ENCODE results near the gene OXER1. TPM values are rescaled to one million over a fixed set of nuclear protein-coding genes. Genes with fewer than 3 reads are reported as not detected.

Gene OXER1
- total RNA-seq, 1 donor from 2014 or later, result 0.40 TPM

DNA sequence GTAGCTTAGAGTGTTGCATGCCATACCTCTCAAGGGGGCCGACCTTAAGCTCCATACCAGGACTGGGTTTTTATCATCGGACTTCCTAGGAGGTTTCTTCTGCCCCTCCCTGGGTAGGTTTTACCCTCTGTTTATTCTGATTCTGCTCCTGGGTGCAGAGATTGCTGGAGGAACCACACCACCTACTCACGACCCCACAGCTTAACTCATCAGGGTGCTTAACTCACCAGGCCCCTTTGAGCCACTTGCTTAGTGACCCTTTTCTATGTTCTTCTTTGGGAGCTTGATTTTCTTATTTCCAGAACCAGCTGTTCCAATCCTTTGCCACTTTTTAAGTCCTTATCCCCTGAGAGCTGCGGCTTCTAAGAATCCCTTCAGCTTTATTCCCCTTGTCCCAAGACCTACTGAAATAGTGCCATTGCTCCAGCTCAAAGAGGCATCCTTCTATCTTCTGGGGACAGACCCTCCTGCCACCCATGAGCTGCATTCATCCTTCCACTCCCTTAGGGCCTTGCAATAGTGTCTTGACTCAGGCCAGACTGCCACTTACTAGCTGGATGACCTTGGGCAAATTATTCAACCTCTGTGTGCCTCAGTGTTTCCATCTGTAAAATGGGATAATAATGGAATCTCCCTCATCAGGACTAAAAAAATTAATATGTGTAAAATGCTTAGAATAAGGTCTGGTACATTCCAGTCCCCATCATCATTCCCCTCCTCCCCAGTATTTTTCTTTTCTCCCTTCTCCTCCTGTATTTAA is 5.8 kb downstream of the OXER1 start:
- intact Hi-C loops (cut with DNase I), result no loop called here
- DNase-seq (no peak), ATAC-seq (ENCODE audit: poor library complexity) (no peak)

DNA sequence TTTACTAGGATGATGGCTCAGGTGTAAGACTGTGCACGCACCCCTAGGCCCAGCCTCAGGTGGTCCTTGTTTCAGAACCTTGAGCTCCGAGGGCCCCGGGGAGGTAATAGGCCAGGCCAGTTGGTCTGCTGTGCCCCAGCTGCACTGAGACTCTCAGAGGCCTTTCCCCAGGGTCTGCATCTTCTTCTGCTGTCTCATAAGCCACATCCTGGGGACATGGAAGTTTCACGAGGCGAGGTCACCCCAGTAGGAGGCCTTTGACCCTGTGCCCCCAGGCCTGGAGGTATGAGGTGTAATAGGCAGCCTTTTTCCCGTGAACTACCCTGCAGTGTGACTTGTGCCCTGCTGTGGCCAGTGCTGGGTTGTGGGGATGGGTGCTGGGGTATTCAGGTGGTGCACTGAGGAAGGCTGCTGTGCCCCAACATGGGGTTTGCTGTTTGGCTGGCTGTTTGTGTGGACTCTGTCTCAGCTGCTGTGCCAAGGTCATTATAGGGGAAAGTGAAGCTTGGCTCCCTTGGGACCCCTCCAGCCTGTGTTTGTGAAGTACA is 6.9 kb downstream of the OXER1 start:
- DNase-seq, result no peak
- intact Hi-C loops (cut with DNase I), result no loop called here
- no peak for ATAC-seq (ENCODE audit: poor library complexity)

DNA sequence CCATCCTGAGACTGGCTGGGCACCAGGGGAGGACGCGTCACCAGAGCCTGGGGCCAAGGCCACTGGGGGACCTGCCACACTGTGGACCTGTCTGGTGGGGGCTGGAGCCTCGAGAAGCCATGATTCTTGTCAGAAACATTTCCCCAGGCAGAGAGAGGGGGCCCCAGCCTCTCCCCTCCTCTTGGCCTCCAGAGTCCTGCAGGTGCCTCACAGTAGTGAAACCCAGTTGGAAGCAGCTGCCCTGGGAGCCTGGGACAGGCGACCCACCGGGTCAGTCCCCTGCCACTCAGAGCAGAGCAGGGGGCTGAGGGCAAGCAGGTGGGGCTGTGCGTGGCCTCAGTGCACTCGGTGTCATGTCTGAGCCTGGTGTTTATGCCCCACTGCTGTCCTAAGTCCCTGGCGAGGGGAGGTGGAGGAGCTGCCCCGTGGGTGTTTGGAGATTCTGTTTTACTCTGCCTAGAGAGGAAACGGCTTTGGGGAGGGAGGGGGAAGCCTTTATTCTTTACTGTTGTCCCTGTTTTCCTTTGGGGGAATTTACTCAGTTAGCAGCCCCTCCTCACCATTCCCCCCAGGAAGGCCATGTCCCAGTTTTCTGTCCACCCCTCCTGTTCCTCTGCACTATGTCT is 7.7 kb downstream of the OXER1 start:
- ATAC-seq (ENCODE audit: poor library complexity), result no peak
- intact Hi-C loops (cut with DNase I), result no loop called here
- no peak for DNase-seq

DNA sequence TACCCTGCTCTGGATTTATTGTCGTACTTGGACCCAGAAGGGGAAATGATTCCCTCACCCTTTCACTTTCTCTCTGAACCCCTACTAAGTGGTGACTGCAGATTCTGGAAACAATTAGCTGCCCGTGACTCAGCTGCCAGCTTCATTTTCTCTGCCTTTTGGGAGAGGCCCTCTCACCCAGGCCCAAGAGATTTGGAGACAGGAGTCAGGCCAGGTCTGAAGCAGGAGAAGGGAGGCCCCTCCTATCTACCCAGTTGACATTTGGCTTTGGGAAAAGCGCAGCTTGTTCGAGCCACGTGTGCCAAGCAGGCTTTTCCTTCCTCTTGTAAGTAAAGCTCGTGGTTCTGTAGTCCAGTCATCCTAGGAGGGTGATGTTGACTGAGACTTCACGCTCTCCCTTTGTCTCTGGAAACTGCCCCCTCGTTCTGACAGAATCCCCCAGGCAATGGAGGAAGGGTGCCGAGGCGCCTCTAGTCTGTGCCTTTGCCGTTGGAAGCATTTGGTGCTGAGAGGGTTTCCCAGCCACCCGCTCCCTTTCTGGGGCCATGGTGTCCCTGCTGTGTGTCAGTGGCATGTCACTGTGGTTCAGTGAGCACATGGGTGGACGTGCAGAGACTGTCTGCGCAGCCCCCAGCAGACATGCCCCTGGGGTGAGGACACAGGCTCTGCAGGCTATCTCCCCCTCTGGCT is 8.6 kb downstream of the OXER1 start:
- DNase-seq (no peak), ATAC-seq (ENCODE audit: poor library complexity) (peak; percentile 11)
- intact Hi-C loops (cut with DNase I), result no loop called here

DNA sequence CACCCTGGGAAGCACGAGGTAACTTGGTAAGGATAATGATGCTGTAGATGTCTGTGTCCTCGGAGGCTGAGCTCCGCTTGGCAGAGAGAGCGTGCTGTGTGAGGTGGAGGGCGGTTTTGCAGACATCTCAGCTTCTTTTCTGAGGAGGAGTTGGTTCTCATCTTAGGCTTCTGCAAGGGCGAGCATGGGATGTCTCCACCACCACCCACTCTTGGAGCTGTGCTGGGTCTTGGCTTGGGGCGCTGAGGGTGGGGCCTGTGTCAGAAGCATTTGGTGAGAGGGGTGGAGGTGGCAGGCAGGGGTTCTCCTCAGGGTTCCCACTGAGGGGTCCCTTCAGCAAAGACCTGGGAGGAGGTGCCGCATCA is 9.2 kb downstream of the OXER1 start:
- DNase-seq (no peak), ATAC-seq (ENCODE audit: poor library complexity) (no peak)
- intact Hi-C loops (cut with DNase I), result no loop called here

DNA sequence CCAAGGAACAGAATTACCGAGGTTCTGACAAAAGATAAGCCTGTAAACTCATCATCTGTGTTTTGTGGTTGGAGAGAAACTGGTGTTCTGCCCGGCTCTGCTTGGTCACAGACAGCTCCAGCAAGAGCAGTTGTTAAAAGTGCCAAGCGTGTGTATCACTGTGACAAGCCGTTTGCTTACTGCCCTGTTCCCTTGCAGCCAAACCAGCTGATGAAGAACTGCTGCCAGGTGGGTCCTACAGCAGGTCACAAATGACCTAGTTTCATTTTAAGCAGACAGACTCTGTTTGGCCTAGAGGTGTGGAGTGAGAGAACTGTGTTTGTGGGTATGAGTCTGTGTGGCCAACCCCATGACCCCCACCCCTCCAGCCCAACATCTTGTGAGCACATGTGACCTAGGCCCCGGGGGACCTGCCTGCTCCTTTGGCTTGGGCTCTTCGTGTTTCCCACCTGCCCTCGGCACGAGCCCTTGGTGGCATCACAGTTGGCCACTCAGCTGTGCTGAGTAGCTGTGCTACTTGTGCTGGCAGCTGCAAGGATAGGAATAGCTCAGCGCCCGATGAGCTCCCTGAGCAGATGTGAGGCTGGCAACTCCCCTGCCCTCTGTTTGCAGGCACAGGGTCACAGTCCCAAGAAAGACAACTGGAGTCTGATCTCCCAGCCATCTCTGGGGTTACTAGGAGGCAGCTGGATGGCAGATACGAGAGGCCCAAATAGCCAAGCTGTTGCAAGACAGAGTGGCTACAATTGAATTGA is 9.7 kb downstream of the OXER1 start:
- DNase-seq (no peak), ATAC-seq (ENCODE audit: poor library complexity) (peak; percentile 78)
- intact Hi-C loops (cut with DNase I), result no loop called here

DNA sequence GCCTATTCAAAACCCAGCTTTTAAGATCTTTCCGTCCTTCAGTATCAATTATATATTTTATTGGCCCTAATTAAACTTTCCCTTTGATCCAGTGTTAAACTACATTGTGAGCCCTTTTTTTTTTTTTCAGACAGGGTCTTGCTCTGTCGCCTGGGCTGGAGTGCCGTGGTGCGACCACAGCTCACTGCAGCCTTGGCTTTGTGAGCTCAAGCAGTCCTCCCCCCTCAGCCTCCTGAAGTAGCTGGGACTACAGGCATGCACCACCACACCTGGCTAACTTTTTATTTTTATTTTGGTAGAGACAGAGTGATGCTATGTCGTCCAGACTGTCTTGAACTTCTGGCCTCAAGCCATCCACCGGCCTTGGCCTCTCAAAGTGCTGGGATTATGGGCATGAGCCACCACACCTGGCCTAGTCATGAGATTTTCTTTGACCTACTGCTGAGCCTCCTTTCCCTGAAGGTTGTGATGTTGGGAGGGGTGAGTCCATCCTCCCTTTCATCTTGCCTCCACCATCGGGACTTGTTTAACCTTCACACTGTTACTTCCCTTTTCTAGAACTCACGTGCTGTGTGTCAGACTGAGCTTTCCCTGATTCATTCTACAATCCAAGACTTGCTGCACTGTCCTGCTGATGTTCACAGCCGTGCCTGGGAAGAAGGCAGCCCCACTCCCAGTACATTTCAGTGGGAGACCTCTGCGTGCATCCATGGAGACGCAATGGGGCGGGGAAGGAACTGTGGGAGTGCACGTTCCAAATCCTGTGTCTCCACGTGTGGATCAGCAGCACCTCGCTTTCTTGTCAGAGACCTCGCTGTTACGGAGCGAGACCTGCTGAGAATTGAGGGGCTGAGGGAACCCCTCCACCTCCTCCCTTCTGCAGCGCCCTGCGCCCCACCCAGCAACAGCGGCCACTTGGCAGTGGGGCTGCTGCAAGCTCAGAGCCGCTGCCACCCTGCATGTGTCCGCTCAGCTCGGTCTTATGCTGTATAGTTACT is 10.8 kb downstream of the OXER1 start:
- DNase-seq, result no peak
- no peak for ATAC-seq (ENCODE audit: poor library complexity)
- intact Hi-C loops (cut with DNase I), result no loop called here

DNA sequence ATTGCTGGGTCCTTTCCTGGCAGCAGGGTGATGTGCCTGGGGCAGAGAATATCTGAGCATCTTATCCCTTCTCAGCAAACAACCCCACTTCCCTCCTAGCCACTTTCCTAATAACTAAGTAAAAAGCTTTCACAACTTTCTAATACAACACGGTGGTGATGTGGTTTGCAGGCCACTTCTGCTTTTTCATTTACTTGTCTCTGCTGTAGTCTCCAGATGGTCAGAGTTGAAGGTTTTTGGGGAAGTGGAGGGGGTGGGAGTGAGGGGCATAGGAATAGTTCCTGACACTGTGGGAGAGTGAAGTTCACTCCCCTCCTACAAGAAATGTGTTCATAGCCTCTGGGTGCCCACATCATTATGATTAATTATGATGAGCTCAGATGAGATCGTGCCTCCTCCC is 11.6 kb downstream of the OXER1 start:
- DNase-seq, result no peak
- ATAC-seq (ENCODE audit: poor library complexity), result peak; percentile 51
- intact Hi-C loops (cut with DNase I), result no loop called here

DNA sequence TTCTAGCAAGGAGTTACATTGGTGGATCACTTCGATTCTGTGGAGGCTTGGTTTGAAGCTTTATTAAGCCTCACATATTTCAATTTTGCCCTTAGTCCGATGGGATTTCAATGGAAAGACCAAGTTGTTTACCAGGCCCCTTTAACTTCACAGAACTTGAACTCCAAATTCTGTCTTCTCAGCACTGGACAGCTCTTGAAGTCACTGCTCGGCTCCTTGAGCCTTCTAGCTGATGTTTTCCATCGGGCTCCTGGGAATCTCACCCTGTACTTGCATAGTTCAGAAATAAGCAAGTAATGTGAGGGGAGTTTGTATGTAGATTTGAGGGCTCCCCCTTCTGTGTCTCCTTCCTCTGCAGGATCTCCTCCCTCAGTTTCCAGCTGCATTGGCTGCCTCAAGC is 15.1 kb downstream of the OXER1 start:
- ATAC-seq (ENCODE audit: poor library complexity) (no peak), DNase-seq (no peak)
- intact Hi-C loops (cut with DNase I), result no loop called here

DNA sequence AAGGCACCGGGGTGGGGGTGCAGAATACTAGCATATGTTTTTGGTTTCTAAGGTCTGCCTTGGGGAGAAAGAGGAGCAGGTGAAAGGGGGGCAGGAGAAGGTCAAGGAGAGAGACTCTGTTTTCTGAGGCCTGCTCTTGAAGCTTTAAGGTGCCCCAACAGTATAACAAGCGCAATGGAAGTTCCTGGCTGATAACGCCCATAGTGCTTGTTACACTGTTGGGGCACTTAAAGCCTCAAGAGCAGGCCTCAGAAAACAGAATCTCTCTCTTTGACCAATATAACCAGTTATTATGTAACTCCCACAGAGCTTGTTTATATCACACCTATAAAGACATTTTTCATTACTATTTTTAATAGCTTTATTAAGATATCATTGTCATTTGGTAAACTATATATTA is 16.5 kb downstream of the OXER1 start:
- ATAC-seq (ENCODE audit: poor library complexity) (no peak), DNase-seq (no peak)
- intact Hi-C loops (cut with DNase I), result no loop called here

DNA sequence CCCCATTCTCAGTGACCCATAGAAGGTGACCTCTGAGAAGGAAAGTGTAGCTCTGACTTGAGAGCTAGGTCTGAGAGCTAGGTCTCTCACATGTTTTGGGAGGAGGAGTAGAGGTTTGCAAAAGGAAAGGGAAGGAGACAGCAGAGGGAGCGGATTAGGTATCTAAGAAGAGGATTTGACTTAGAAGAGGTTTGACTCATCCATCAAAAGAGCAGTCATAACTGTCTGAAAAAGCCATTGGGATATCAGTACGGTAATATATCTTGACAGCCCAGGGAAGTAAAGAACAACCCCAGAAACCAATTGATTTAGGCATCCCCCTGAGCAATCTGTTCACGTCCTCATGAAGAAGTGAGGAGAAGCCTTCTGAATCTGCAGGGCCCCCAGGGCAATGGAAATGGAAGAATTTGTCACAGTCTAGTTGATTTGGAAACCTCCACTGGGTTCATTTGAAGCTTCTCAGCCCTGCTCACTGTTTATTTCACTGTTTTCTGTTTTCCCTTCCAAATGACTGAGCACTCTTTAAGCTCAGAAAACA is 19.3 kb downstream of the OXER1 start:
- ATAC-seq (ENCODE audit: poor library complexity) (no peak), DNase-seq (no peak)
- intact Hi-C loops (cut with DNase I), result no loop called here

DNA sequence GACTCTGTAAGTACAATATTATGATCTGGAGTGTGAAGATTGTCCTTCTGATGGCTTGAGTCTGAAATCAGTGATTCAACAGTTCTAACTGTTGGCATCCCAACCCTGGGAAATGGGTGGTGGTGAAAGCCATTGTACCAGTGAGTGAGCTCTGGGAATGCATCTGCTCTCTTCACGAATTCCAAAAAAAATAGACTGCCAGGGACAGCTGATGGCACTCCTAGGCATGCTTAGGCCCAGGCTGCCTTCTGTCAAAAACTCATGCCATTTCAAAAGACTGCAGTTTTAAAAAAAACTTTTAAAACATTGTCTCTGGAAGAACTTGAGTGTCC is 20.3 kb downstream of the OXER1 start:
- no peak for ATAC-seq (ENCODE audit: poor library complexity)
- intact Hi-C loops (cut with DNase I), result no loop called here
- no peak for DNase-seq

DNA sequence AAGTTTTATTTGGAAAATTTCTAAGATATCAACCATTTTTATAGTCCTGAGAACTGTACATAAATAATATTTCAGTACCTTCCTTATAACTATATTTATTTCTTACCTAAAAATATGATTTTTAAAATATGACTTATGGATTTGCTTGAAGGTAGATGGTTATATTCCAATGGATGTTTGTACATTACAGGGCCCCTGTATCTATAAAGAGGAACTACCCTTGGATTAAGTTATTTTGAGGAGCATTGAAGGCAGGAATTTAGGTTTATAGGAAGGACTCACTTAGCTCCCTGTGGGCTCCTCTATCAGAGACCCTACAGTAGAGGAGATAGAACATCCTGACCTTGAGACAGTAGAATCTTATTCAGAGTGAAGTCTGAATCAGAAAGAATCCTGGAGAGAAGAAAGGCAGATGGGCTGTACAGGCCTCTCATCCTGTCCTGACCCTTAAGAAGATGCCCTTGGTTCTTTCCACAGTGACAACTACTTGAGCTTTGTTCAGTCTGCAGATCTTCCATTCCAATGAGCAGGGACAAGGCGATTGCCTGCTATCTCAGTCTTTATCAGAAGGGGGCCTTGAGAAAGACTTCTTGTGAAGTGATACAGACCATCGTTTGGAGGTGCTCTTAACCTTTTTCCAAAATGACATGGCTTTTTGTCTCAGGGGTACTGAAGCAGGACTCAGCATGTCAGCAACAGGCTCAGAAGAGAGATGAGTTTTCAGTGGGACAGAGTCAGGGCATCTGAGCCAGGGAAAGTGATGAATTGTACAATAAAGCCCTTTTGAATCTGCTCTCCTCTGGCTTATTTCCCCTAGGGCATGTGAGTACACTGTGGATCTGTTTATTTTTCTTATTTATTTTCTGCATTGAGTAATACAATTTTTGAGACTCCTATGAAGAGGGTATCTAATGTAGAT is 20.9 kb downstream of the OXER1 start:
- intact Hi-C loops (cut with DNase I), result no loop called here
- ATAC-seq (ENCODE audit: poor library complexity) (no peak), DNase-seq (no peak)

DNA sequence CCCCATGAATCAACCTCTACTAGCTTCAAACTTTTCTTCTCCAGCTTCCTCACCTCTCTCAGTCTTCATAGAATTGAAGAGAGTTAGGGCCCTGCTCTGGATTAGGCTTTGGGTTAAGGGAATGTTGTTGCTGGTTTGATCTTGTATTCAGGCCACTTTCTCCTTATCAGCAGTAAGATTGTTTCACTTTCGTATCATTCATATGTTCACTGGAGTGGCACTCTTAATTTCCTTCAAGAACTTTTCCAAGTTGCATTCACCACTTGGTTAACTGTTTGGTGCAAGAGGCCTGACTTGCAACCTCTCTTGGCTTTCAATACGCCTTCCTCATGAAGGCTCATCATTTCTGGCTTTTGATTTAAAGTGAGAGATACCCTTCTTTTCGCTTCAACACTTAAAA is 22.8 kb downstream of the OXER1 start:
- intact Hi-C loops (cut with DNase I), result no loop called here

DNA sequence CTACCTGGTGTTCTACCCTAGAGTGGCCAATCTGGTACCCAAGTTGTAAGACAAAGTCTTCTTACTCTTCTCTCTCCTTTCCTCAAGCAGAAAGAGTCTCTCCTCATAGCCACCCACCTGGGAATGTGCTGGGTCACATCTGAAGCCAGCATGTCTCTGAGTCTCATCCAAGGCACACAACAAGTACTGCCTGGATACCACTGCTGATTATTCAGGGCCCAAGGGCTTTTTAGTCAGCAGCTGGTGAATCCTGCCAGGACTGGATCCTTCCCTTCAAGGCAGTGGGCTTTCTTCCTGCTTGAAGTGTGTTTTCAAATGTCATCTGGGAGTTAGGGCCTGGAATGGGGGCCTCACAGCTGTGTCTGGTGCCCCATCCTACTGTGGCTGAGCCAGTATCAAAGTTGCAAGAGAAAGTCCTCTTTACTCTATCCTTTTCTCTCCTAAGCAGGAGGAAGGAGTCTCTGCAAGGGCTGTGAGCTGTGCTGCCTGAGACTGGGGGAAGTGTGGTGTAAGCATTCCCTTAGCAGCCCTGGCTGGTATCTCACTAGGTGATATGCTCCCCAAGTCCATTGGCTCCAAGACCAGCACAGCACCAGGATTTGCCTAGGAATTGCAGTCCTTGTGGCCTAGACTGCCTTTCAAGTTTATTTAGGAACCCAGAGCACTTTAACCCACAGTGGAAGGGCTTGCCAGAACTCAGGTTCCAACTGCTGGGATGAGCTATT is 27.2 kb downstream of the OXER1 start:
- intact Hi-C loops (cut with DNase I), result no loop called here
- DNase-seq (no peak), ATAC-seq (ENCODE audit: poor library complexity) (no peak)

More for the DNA sequence above, 22.8 kb downstream of the OXER1 start:
- DNase-seq (no peak), ATAC-seq (ENCODE audit: poor library complexity) (no peak)

DNA sequence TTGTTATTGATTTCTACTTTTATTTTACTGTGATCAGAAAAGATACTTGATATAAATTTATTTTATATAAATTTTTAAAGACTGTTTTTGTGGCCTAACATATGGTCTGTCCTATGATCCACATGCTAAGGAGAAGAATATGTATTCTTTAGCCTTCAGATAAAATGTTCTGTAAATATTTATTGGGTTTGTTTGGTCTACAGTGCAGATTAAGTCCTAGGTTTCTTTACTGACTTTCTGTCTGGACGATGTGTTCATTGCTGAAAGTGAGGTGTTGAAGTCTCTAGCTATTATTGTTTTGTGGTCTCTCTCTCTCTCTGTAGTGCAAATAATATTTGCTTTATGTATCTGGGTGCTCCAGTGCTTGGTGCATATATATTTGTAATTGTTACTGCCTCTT is 30.1 kb downstream of the OXER1 start:
- no peak for DNase-seq

More for the DNA sequence above, 30.1 kb downstream of the OXER1 start:
- intact Hi-C loops (cut with DNase I), result no loop called here
- ATAC-seq (ENCODE audit: poor library complexity), result no peak
